Astrocyte (in vitro differentiated cells and primary cell): ENCODE measurements around the gene FBLN2.

Source experiments
- EZH2 ChIP-seq: IDR thresholded peaks from 2 replicates; pipeline ENCODE4 v1.6.1; 2012; ENCODE audit warnings: mild to moderate bottlenecking, low read length, inconsistent platforms; ENCODE audit not compliant: insufficient read depth
- TF ChIP-seq, protein P1 (sequence below): IDR thresholded peaks from 2 replicates; pipeline ENCODE4 v1.5.1; 2011; ENCODE audit warnings: low read depth, mild to moderate bottlenecking, inconsistent platforms, low read length, moderate library complexity; ENCODE audit not compliant: insufficient read depth

GRCh38 chr3:13626396-13626795, 77.5 kb downstream of the FBLN2 start:
- TF ChIP-seq EZH2, result no peak
- TF ChIP-seq, protein P1, sequence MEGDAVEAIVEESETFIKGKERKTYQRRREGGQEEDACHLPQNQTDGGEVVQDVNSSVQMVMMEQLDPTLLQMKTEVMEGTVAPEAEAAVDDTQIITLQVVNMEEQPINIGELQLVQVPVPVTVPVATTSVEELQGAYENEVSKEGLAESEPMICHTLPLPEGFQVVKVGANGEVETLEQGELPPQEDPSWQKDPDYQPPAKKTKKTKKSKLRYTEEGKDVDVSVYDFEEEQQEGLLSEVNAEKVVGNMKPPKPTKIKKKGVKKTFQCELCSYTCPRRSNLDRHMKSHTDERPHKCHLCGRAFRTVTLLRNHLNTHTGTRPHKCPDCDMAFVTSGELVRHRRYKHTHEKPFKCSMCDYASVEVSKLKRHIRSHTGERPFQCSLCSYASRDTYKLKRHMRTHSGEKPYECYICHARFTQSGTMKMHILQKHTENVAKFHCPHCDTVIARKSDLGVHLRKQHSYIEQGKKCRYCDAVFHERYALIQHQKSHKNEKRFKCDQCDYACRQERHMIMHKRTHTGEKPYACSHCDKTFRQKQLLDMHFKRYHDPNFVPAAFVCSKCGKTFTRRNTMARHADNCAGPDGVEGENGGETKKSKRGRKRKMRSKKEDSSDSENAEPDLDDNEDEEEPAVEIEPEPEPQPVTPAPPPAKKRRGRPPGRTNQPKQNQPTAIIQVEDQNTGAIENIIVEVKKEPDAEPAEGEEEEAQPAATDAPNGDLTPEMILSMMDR, result no peak
